Putamen (tissue), 1 donor: Measurements from ENCODE around the gene ZNF808.
A peak's percentile ranks its signal among the peaks of the same experiment; 100 is the strongest.
"Not testable (repeated sequence)": the region's sequence is repeated elsewhere in the genome, so short reads cannot be mapped to it uniquely, and the experiment has no call there.

Experiments
- DNase-seq: peaks from one replicate; pipeline ENCODE4 v3.0.0-alpha.2; 2016; ENCODE audit warnings: low spot score

ZNF808 gene

DNA sequence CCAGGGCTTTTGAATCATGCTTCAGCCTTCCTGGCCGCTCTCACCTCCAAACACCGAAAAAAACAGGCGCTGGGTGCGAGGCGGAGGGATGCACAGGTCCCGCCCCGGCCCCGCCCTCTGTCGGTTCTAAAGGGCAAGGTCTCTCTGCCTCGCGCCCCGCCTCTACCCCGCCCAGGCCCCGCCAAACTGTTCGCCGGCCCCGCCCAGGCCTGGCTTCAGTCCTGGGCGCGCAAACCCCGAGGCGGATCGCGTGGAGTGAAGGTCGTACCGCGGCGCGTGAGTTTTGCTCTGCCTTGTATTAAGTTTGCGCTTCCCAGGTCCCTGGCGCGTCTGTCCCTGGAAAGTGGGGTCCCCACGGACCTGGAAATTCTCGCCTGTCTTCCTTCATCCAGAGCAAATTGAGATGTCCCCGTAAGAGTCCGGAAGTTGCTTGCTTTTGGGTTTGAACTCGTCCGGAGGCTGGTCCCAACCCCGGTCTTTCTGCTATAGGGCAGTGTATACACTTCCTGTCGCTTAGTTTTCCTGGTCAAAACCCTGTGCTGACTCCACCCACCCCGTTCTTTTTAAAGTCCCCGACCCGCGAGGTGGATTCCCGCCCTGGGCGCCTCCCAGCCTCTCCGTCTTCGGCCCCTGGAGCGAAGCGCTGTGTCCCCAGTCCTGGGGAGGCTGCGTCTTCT, 8.4 kb downstream of the ZNF808 start:
- peak; percentile 76 for DNase-seq

DNA sequence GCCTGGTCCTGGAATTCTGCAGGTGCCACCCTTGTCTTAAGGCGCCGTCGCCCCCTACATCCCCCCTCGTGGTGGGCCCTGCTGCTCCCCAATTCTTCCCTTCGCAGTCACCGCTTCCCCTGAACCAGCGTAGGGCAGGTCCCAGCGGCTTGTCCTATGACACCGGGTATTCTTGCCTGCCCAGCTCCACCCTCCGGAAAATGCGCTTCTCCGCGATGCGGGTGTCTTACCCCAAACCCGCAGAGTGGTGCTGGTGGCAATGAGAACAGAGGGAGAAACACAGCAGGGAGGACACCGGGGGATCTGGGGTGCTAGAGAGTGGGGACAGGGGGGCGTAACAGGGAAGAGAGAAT, 9.0 kb downstream of the ZNF808 start:
- no peak for DNase-seq

DNA sequence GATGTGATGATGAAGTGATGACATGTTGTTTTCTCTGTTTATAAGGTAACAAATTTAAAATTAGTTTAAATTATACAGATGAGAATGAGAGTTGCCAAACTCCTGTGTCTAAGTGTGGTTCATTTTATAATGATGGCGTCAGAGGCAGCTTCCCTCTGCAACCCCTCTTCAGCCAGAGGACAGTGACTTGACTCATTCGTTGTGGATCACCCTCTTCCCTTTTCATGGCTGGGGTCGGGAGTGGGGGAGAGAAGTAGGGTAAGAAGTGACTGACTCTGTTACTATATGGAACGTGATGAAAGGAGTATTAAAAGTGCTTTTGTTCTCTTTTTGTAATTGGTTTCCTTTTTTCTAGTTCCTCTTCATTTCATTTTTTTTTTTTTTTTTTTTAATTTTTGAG, 11.3 kb downstream of the ZNF808 start:
- not testable (repeated sequence) for DNase-seq

DNA sequence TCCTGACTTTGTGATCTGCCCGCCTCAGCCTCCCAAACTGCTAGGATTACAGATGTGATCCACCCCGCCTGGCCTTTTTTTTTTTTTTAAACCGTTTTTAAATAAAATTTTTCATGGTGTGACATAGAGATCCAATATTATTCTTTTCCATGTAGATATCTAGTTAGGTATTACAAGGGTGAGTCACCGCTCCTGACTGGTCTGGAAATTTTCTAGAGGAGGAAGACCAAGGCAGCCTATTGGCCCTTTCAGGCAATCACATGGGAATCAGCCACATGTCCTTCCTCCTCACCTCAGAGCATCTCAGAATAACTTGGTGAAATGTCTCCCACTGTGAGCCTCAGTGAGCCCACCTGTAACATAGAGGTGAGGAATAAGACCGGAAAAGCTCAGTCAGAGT, 13.7 kb downstream of the ZNF808 start:
- DNase-seq, result not testable (repeated sequence)

DNA sequence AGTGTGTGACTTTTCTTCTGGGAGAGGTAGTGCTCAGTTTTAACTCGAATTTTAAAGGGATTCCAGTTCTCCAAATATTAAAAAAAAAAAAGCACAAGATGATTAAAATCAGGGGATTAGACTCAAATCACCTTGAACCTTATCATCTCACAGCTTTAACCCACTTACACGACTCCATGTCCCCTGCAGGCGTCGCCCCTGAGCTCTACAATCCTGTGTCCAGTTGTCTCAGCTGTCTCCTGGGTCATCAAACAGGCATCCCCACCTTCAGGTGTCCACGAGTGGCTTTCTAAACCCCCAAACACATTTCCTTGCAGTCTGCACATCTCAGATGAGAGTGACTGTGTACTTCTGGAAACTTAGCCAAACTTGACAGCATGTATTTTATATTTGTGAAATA, 14.1 kb downstream of the ZNF808 start:
- no peak for DNase-seq

DNA sequence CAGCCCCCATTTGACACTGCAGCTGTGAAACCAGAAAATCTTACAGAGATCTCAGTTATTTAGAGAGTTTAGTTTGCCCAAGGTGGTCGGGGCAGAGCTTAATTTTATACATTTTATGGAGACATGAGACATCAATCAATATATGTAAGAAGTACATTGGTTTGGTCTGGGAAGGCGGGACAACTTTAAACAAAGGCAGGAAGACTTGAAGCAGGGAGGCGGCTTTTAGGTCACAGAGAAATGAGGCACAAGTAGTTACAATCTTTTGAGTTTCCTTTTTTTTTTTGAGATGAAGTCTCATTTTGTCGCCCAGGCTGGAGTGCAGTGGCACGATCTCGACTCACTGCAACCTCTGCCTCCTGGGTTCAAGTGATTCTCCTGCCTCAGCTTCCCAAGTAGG, 15.1 kb downstream of the ZNF808 start:
- not testable (repeated sequence) for DNase-seq

DNA sequence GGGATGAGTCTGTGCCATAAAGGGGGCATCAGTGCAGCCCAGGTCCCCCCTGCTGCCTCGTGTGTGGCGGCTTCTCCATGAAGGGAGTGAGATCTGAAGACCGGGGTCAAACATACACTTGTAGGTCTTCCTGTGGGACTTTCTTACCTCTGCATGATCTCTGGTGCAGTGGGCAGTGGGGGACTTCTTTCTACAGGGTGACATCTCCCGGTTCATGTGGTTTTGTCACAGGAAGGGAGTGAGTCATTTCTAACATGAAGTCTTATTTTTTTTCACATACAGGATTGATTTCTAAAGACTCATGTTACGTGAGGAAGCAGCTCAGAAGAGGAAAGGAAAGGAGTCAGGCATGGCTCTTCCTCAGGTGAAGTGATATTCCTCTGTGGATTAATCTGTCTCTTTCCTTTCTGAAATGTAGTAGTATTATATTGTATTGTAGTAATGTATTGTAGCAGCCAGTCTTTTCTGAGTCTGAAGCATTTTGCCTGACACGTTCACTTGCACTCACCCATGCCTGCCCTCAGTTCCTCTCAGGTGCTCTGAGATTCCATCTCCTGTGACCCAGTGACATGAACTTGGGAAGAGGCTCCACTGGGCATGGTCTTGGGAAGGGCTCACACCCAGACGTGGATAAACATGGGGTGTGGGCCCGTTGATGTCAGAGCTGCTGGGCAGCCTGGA, 15.7 kb downstream of the ZNF808 start:
- no peak for DNase-seq

DNA sequence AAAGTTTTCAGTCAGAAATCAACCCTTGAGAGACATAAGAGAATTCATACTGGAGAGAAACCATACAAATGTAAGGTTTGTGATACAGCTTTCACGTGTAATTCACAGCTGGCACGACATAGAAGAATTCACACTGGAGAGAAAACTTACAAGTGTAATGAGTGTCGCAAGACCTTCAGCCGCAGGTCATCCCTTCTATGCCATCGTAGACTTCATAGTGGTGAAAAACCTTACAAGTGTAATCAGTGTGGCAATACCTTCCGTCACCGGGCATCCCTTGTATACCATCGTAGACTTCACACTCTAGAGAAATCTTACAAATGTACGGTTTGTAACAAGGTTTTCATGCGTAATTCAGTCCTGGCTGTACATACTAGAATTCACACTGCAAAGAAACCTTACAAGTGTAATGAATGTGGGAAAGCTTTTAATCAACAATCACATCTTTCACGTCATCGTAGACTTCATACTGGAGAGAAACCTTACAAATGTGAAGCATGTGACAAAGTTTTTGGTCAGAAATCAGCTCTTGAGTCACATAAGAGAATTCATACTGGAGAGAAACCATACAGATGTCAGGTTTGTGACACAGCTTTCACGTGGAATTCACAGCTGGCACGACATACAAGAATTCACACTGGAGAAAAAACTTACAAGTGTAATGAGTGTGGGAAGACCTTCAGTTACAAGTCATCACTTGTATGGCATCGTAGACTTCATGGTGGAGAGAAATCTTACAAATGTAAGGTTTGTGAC, 26.9 kb downstream of the ZNF808 start:
- no peak for DNase-seq

DNA sequence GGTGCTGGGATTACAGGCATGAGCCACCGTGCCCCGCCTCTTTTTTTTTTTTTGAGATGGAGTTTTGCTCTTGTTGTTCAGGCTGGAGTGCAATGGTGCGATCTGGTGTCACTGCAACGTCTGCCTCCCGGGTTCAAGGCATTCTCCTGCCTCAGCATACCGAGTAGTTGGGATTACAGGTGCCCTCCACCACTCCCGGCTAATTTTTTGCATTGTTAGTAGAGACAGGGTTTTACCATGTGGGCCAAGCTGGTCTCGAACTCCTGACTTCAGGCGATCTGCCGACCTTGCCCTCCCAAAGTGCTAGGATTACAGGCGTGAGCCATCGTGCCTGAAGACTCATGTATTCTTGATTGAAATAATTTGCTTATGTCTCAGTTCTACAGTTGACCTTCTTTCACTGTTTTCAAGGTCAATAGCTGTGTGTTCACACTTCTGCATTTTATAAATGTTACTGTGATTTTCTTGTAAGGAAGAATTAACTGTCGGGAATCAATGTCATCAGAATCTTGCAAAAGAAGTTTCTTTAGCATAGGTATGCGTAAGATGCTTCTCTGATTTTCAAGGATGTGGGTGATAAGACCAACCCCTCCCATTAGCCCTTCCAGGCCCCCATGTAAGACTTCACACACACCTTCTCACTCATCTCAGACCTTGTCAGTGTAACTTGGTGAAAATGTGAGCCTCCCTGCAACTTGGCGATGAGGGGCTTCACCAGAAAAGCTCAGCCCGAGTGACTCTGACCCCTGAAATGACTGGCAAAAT, 29.9 kb downstream of the ZNF808 start:
- no peak for DNase-seq

DNA sequence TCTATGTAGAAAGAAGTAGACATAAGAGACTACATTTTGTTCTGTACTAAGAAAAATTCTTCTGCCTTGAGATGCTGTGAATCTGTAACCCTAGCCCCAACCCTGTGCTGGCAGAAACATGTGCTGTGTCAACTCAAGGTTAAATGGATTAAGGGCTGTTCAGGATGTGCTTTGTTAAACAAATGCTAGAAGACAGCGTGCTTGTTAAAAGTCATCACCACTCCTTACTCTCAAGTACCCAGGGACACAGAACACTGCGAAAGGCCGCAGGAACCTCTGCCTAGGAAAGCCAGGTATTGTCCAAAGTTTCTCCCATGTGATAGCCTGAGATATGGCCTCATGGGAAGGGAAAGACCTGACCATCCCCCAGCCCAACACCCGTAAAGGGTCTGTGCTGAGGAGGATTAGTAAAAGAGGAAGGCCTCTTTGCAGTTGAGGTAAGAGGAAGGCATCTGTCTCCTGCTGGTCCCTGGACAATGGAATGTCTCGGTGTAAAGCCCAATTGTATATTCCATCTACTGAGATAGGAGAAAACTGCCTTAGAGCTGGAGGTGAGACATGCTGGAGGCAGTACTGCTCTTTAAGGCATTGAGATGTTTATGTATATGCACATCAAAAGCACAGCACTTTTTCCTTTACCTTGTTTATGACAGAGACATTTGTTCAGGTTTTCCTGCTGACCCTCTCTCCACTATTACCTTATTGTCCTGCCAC, 31.4 kb downstream of the ZNF808 start:
- not testable (repeated sequence) for DNase-seq

DNA sequence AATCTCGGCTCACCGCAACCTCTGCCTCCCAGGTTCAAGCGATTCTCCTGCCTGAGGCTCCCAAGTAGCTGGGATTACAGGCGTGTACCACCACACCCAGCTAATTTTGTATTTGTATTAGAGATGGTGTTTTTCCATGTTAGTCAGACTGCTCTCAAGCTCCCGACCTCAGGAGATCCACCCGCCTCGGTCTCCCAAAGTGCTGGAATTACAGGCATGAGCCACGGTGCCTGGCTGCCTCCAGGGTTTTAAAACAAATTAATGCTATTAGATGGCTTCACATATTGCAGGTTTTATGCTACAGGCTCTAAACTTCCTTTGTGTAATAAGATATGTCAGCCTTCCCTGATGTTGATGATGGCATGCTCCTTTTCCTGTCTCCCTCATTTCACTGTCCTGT, 34.1 kb downstream of the ZNF808 start:
- DNase-seq, result not testable (repeated sequence)

DNA sequence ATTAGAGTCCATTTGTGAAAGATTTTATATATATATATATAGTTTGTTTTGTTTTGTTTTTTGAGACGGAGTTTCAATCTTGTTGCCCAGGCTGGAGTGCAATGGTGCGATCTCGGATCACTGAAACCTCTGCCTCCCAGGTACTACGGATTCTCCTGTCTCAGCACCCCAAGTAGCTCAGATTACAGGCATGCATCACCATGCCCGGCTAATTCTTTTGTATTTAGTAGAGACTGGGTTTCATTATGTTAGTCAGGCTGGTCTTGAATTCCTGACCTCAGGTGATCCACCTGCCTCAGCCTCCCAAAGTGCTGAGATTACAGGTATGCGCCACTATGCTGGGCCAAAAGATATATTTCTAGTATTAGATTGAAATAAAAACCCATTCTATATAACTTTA, 38.7 kb downstream of the ZNF808 start:
- no peak for DNase-seq

DNA sequence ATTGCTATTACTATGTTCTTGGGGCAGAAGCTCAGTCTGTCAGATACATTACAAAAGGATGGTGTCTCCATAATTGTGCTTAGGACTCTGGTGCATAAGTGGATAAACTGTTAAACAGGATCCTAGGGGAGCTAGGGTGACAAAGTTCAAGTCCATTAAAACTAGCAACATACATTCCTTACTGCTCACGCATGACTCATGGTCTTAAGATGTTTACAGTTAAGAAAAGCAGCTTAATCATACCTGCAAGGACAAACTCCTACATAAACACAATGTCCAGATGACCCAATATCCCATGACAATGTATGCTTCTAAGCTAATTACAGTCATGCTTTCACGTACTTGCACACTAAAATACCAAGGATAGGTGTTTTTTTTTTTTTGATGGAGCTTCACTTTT, 39.1 kb downstream of the ZNF808 start:
- DNase-seq, result no peak

DNA sequence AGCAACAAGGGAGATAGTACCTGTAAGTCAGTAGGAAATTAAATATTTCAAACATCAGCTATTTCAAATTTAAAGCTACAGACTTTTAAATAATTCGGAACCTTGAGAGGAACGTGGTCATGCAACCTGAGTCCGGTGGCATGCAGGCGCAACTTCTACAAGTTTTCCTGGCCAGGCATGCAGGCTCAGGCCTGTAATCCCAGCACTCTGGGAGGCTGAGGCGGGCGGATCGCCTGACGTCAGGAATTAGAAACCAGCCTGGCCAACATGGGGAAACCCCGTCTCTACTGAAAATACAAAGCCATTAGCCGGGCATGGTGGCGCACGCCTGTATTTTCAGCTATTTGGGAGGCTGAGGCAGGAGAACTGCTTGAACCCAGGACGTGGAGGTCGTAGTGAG, 40.5 kb downstream of the ZNF808 start:
- no peak for DNase-seq

DNA sequence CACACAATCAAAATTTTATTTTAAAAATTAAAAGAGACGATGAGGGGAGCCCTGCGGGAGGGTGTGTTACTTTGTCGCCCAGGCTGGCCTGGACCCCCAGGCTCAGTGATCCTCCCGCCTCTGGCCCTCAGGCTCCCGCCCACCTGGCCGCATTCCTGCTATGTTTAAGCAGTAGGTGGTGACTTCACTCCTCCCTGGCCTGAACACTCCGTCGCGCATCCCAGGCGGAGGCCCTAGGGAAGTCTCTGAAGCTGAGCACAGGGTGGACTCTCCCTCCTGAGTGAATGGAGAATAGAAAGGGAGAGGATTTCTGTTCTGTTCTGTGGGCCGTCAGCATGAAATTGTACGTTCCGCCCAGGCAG, 42.2 kb downstream of the ZNF808 start:
- peak; percentile 4 for DNase-seq

DNA sequence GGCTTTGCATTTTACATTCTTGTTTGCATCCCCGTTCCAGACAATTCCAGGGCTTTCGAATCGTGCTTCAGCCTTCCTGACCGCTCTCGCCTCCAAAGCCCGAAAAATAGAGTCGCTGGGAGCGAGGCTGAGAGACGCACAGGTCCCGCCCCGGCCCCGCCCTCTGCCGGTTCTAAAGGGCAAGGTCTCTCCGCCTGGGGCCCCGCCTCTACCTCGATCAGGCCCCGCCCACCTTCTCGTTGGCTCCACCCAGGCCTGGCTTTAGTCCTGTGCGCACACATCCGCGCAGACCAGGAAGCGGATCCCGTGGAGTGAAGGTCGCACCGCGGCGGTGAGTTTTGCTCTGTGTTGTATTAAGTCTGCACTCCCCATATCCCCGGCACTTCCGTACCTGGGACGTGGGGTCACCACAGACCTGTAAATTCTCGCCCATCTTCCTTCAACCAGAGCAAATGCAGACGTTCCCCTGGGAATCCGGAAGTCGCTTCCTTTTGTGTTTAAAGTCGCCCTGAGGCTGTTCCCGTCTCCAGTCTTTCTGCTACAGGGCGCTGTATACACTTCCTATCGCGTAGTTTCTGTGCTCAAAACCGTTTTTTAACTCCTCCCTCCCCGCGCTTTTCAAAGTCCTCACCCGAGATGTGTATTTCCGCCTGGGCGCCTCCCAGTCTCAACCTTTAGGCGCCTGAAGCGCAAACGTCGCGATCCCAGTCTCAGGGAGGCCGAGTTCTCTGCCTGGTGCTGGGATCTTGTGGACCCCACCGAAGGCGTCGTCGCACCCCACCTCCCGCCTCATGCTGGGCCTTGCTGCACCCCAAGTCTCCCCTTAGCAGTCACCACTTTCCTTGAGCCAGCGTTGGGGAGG, 42.8 kb downstream of the ZNF808 start, which contains the start of gene ZNF701:
Gene ZNF701, plus strand, starts transcription at position 288 of the 862 bp plus-strand sequence. CDS start 3,861 bp downstream, outside the sequence.
- peak; percentile 93 for DNase-seq

DNA sequence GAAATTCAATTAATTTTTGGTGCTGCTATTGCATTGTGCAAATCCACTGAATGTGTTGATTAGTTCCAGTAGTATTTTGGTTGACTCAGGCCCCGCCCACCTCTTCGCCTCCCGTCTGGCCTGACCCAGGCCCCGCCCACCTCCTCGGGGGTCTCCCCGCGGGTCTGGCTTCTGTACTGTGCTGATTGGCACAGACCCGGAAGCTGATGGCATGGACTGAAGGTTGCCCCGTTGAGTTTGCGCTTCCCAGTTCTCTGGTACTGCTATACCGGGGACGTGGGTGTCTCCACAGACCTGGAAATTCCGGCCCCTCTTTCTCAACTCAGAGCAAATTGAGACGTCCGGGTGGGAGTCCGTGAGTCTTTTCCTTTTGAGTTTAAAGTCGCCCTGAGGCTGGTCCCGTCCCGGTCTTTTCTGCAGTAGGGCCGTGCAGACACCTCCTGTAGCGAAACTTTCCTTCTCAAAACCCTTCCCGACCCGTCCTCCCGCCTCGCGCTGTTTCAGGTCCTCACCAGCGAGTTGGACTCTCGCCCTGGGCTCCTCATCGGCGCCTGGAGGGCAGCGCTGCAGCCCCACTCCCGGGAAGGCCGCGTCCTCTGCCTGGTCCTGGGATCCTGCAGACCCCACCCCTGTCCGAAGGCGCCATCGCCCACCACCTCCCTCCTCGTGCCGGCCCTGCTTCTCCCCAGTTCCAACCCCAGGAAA, 57.4 kb downstream of the ZNF808 start:
- DNase-seq, result no peak

DNA sequence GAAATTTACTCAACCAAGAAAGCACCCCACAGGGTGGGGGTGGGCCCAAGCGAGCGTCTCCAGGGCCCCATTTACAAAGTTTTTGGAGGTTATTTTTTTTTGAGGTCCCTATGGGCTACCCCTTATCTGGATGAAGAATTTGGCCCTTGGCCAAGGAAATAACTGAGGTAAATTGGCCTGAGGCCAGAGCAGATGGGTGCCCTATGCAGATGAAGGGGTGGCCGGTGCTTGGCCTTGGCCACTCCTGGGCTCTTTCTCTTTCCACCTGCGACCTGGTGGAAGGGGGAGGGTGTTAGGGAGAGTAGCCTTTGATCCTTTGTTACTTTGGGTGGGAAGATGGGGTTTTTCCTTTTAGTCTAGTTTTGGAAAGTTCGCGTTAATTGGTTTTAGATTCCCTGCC, 58.1 kb downstream of the ZNF808 start:
- no peak for DNase-seq

DNA sequence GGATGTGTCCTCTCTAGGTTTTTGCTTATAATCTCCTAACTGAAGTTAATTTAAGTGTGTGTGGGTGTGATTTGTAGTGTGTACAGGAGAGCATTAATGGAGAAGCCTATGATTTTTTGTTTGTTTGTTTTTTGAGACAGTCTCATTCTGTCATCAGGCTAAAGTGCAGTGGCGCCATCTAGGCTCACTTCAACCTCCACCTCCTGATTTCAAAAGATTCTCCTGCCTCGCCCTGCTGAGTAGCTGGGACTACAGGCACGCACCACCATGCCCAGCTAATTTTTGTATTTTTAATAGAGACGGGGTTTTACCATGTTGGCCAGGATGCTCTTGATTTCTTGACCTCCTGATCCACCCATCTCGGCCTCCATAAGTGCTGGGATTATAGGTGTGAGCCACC, 63.3 kb downstream of the ZNF808 start:
- DNase-seq, result no peak

DNA sequence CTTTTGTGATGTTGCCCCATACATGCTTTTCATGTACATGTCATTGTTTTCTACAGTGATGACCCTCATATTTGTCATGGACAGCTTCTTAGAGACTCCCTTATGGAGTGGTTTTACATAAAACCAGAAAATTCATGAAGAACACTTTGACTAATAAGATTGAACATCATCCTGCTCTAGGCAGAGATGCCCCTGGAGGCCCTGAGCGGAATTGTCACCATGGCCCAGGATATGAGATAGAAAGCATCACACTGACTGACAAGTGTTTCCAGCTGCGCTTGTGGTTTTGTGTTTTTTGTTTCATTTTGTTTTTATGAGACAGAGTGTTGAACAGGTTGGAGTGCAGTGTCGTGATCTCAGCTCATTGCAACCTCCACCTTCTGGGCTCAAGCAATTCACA, 64.8 kb downstream of the ZNF808 start:
- no peak for DNase-seq
